Measurements from ENCODE around the gene OSMR.

OSMR gene

GRCh38 chr5:38874948-38875456 lies 29.2 kb downstream of the OSMR start:
- DNase-seq, result no peak

GRCh38 chr5:38878391-38879077 lies 32.7 kb downstream of the OSMR start:
- DNase-seq, result no peak

GRCh38 chr5:38879078-38879460 lies 33.3 kb downstream of the OSMR start:
- DNase-seq, result no peak

- no peak for DNase-seq
Measured at GRCh38 chr5:38883842-38884241, 38.0 kb downstream of the OSMR start.

- DNase-seq, result no peak
Measured at GRCh38 chr5:38885208-38885607, 39.4 kb downstream of the OSMR start.

GRCh38 chr5:38888041-38888440 lies 42.2 kb downstream of the OSMR start:
- DNase-seq, result no peak

GRCh38 chr5:38889424-38889823 lies 43.6 kb downstream of the OSMR start:
- DNase-seq, result no peak

- no peak for DNase-seq
Measured at GRCh38 chr5:38891563-38891962, 45.8 kb downstream of the OSMR start.

GRCh38 chr5:38892363-38892762 lies 46.6 kb downstream of the OSMR start:
- DNase-seq, result no peak

- DNase-seq, result no peak
Measured at GRCh38 chr5:38896760-38897159, 50.9 kb downstream of the OSMR start.

- DNase-seq, result no peak
Measured at GRCh38 chr5:38899936-38900335, 54.1 kb downstream of the OSMR start.

- no peak for DNase-seq
Measured at GRCh38 chr5:38905516-38905915, 59.7 kb downstream of the OSMR start.

- no peak for DNase-seq
Measured at GRCh38 chr5:38906503-38906902, 60.7 kb downstream of the OSMR start.

- DNase-seq, result no peak
Measured at GRCh38 chr5:38911933-38912332, 66.1 kb downstream of the OSMR start.

GRCh38 chr5:38913714-38914113 lies 67.9 kb downstream of the OSMR start:
- no peak for DNase-seq

GRCh38 chr5:38916802-38917201 lies 71.0 kb downstream of the OSMR start:
- DNase-seq, result no peak

- no peak for DNase-seq
Measured at GRCh38 chr5:38921174-38921573, 75.4 kb downstream of the OSMR start.

- no peak for DNase-seq
Measured at GRCh38 chr5:38922199-38922598, 76.4 kb downstream of the OSMR start.

- DNase-seq, result no peak
Measured at GRCh38 chr5:38923661-38924451, 78.0 kb downstream of the OSMR start.

- no peak for DNase-seq
Measured at GRCh38 chr5:38925154-38925925, 79.5 kb downstream of the OSMR start.

GRCh38 chr5:38926121-38926520 lies 80.3 kb downstream of the OSMR start:
- no peak for DNase-seq

- DNase-seq, result no peak
Measured at GRCh38 chr5:38927470-38927869, 81.7 kb downstream of the OSMR start.

- DNase-seq, result no peak
Measured at GRCh38 chr5:38929838-38930237, 84.0 kb downstream of the OSMR start.

- DNase-seq, result no peak
Measured at GRCh38 chr5:38931731-38932130, 85.9 kb downstream of the OSMR start.
